K562 (cell line): Measurements from ENCODE around the gene DSC1. TPM values are rescaled to one million over a fixed set of nuclear protein-coding genes. Genes with fewer than 3 reads are reported as not detected.

Experiments used
- ATAC-seq: fragments of 200-7000 bp; cut with Tn5 transposase; 3 replicates; pipeline ENCODE4 v1.9.1; 2020; ENCODE audit warnings: moderate library complexity
- BruUV-seq: library from RNA; stranded (reverse); fragments of 400-500 nt; replicated peaks from 2 replicates; lab custom pipeline; 2021; lab: Mats Ljungman, UMichigan
- CTCF ChIA-PET: fragments of 300-600 bp; formaldehyde crosslinking; extraction: SDS; loops from one replicate; lab custom pipeline; 2021; ENCODE audit warnings: low intra/inter-chr PET ratio; lab: Yijun Ruan, JAX
- POLR2A ChIA-PET: fragments of 300-600, 350-650 bp; sonication (Branson Sonifier 250); formaldehyde crosslinking; extraction: SDS; loops from one replicate; lab custom pipeline; 2021; ENCODE audit warnings: antibody characterized with exemption, inconsistent platforms; lab: Yijun Ruan, JAX
- DNase-seq, 4 experiments: peaks; one replicate each; pipeline versions ENCODE4 v3.0.0 to v3.0.0-alpha.2; 2011 to 2018; ENCODE audit warnings: low spot score in 3 of 4, mixed read lengths in 3 of 4; ENCODE audit errors: extremely low read depth in 1 of 4
- FAIRE-seq: peaks from 2 replicates; lab custom pipeline; 2011; peaks lifted over from hg19 to GRCh38; lab: Jason Lieb, UNC
- H2AFZ ChIP-seq: 2 replicates; pipeline ENCODE4 v1.6.0; 2011; ENCODE audit warnings: low read depth, low read length, control low read depth, inconsistent platforms
- H3K27ac ChIP-seq: fragments of 200-600 bp; 3 replicates; pipeline ENCODE4 v1.8.0; 2011; ENCODE audit warnings: low read depth, mild to moderate bottlenecking, control low read depth, inconsistent platforms, low read length, moderate library complexity, mixed read lengths; ENCODE audit errors: extremely low read depth
- H3K27me3 ChIP-seq, 2 experiments: fragments of 300-600 bp in 1 of 2; 2 replicates in 1 of 2; 3 replicates in 1 of 2; pipeline versions ENCODE4 v1.6.0 to v1.8.0; 2011; ENCODE audit warnings: inconsistent platforms in 2 of 2, low read length in 2 of 2, mild to moderate bottlenecking in 1 of 2, mixed read lengths in 1 of 2, moderate library complexity in 1 of 2; ENCODE audit not compliant: control insufficient read depth in 2 of 2, insufficient read depth in 2 of 2
- H3K36me3 ChIP-seq: fragments of 300-600 bp; 3 replicates; pipeline ENCODE4 v1.8.0; 2011; ENCODE audit warnings: mild to moderate bottlenecking, low read length, inconsistent platforms; ENCODE audit not compliant: control insufficient read depth, insufficient read depth
- H3K4me1 ChIP-seq, 2 experiments: fragments of 200-600 bp in 1 of 2; replicated peaks in 1 of 2; 2 replicates in 1 of 2; 3 replicates in 1 of 2; pipeline versions ENCODE4 v1.5.1 to v1.8.0; 2011; ENCODE audit warnings: inconsistent platforms in 2 of 2, low read length in 2 of 2, mild to moderate bottlenecking in 1 of 2, mixed read lengths in 1 of 2, moderate library complexity in 1 of 2; ENCODE audit not compliant: control insufficient read depth in 2 of 2, insufficient read depth in 2 of 2
- H3K4me2 ChIP-seq: 2 replicates; pipeline ENCODE4 v1.6.1; 2011; ENCODE audit warnings: low read length, control low read depth, inconsistent platforms, mixed read lengths; ENCODE audit not compliant: insufficient read depth
- H3K4me3 ChIP-seq: fragments of 200-600 bp; sonication (generic), shearing (Covaris generic); 2 replicates; pipeline ENCODE4 v1.5.1; 2016; ENCODE audit warnings: control low read depth, inconsistent platforms
- H3K79me2 ChIP-seq: fragments of 200-600 bp; 3 replicates; pipeline ENCODE4 v1.8.0; 2011; ENCODE audit warnings: low read length, inconsistent platforms; ENCODE audit not compliant: control insufficient read depth, insufficient read depth
- H3K9ac ChIP-seq, 2 experiments: 2 replicates each; pipeline versions ENCODE4 v1.6.0 to v1.6.1; 2011; ENCODE audit warnings: low read depth in 2 of 2, low read length in 2 of 2, control low read depth in 1 of 2, inconsistent platforms in 1 of 2, mild to moderate bottlenecking in 1 of 2, mixed read lengths in 1 of 2; ENCODE audit not compliant: insufficient read depth in 1 of 2
- H3K9me1 ChIP-seq: one replicate; pipeline ENCODE4 v1.6.0; 2011; ENCODE audit warnings: inconsistent platforms, mild to moderate bottlenecking, low read length, moderate library complexity; ENCODE audit not compliant: control insufficient read depth, insufficient read depth
- H3K9me3 ChIP-seq: replicated peaks from 2 replicates; pipeline ENCODE4 v1.5.1; 2011; ENCODE audit warnings: low read depth, low read length, inconsistent platforms; ENCODE audit not compliant: control insufficient read depth, insufficient read depth
- H4K20me1 ChIP-seq: replicated peaks from 2 replicates; pipeline ENCODE4 v1.6.1; 2011; ENCODE audit warnings: low read length, inconsistent platforms, mixed read lengths; ENCODE audit not compliant: control insufficient read depth, insufficient read depth
- ARID1B ChIP-seq: fragments of 450-650 bp; IDR thresholded peaks from 2 replicates; pipeline ENCODE4 v1.6.1; 2016; ENCODE audit warnings: antibody characterized with exemption, mild to moderate bottlenecking, inconsistent platforms
- CEBPG ChIP-seq, 3 experiments: fragments of 200-800 bp in 1 of 3; sonication (Bioruptor generic) in 1 of 3; sonication (generic) in 1 of 3; formaldehyde crosslinking in 1 of 3; IDR thresholded peaks in 2 of 3; conservative IDR thresholded peaks in 1 of 3; 2 replicates each; pipeline versions ENCODE4 v1.6.1 to v1.8.0; 2016 to 2022; ENCODE audit warnings: missing compliant biosample characterization in 2 of 3, missing genetic modification characterization in 2 of 3, mild to moderate bottlenecking in 1 of 3, missing genetic modification reagents in 1 of 3
- FOXA3 ChIP-seq, 2 experiments: fragments of 450-650 bp in 1 of 2; sonication (generic) in 1 of 2; formaldehyde crosslinking; IDR thresholded peaks in 1 of 2; conservative IDR thresholded peaks in 1 of 2; 2 replicates each; pipeline versions ENCODE4 v1.4.0 to v1.8.0; 2020 to 2022; ENCODE audit warnings: mild to moderate bottlenecking in 2 of 2, missing genetic modification reagents in 1 of 2
- FOXM1 ChIP-seq, 2 experiments: fragments of 450-650 bp in 1 of 2; sonication (generic) in 1 of 2; formaldehyde crosslinking in 1 of 2; IDR thresholded peaks; 2 replicates each; pipeline versions ENCODE4 v1.6.1 to v1.9.0; 2017 to 2022; ENCODE audit warnings: low read depth in 2 of 2, mild to moderate bottlenecking in 2 of 2, missing genetic modification reagents in 1 of 2, moderate library complexity in 1 of 2
- RBM17 ChIP-seq: fragments of 200-400 bp; formaldehyde crosslinking; IDR thresholded peaks from 2 replicates; pipeline ENCODE4 v1.6.1; 2017; ENCODE audit warnings: low read depth, mild to moderate bottlenecking, low read length, borderline replicate concordance
- SIN3A ChIP-seq, 2 experiments: fragments of 150-350 bp in 1 of 2; IDR thresholded peaks; 2 replicates each; pipeline ENCODE4 v1.6.1; 2011 to 2016; ENCODE audit warnings: borderline replicate concordance in 2 of 2, low read depth in 2 of 2, low read length in 2 of 2, mild to moderate bottlenecking in 2 of 2, moderate library complexity in 2 of 2; ENCODE audit not compliant: control insufficient read depth in 1 of 2
- TBL1XR1 ChIP-seq, 2 experiments: IDR thresholded peaks; 2 replicates each; pipeline ENCODE4 v1.6.1; 2012; ENCODE audit warnings: improper control_type of control experiment in 2 of 2, low read length in 2 of 2, mild to moderate bottlenecking in 1 of 2
- WGBS: fragments of 100-300 bp; shearing (Covaris generic); methylation state at CpG from one replicate; pipeline ENCODE4 v1.1.6; 2016; ENCODE audit warnings: low coverage, mixed read lengths; ENCODE audit not compliant: insufficient coverage; ENCODE audit errors: missing lambda C conversion rate; 5-methylcytosine and 5-hydroxymethylcytosine counted together
- in situ Hi-C: fragments of 300-500 bp; cut with MboI; formaldehyde crosslinking; loops from 4 replicates; pipeline ENCODE4 v1.15.0; 2018; ENCODE audit warnings: inconsistent platforms, mixed read lengths
- intact Hi-C: fragments of 100-400 bp; cut with micrococcal nuclease; formaldehyde crosslinking; loops from 2 replicates; pipeline ENCODE4 v1.14.2; 2022
- polyA plus RNA-seq, 8 experiments: library from polyadenylated mRNA; depleted of rRNA in 4 of 8; stranded (reverse) in 5 of 8; unstranded in 3 of 8; fragments of >200 nt; fragmentation: Nextera tagmentation in 2 of 8; fragmentation: Illumina TruSeq in 1 of 8; extraction: Ambion mirVana in 2 of 8; extraction: Trizol in 1 of 8; gene quantifications; 2 replicates each; pipeline versions ENCODE4 v1.2.1 to v1.2.3, GENCODE V29; 2011 to 2014; ENCODE audit warnings: inconsistent platforms in 1 of 8, missing spikeins in 1 of 8
- total RNA-seq, 7 experiments: library from RNA; depleted of rRNA in 6 of 7; stranded (reverse); fragments of >200 nt in 6 of 7; fragmentation: Illumina TruSeq in 2 of 7; extraction: Trizol in 2 of 7; gene quantifications; 2 replicates each; pipeline versions ENCODE4 v1.2.1 to v1.2.3, GENCODE V29; 2011 to 2021; ENCODE audit warnings: low replicate concordance in 1 of 7

Gene DSC1
- total and polyA plus RNA-seq, 9 of the 15 experiments (the other 6 are each of a cell fraction or from before 2014, with no cell fraction given): 0.04 to 0.07 (median 0.05) TPM; not detected in 4

DNA sequence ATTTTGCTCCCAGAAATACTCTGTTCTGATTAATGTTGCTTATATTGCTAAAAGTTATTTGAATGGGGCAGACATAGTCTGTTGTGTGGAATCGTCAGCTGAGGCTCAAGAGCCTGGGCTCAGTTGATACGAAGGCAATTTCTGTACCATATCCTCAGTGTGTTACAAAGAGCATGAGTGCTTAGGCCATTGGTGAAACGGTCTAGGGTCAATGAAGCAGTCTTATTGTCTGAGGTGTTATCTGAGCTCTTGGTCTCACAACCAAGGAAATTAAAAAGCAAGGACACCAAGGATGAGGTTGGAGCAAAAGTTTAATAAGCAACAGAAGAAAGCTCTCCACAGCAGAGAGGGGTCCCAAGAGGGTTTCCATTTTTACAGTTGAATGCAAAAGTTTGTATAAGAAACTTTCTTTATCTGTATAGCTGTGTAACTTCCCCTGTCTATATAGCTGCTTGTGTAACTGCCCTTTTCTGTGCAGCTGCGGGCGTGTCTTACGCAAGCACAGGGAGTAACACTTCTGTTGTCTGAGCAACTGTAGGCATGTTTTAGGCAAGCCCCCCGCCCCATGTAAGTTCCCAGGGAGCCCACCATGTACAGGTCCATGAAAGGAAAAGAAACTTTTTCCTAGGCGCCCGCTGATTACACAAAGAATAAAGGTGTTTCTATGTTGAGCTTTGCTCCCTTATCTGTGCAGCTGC, 40.6 kb upstream of the DSC1 start (continued):
- TF ChIP-seq RBM17: no peak
- TF ChIP-seq SIN3A (IDR thresholded peaks at IDR 0.05; ENCODE audit: borderline replicate concordance in 2 of 2, control insufficient read depth in 1 of 2, low read depth in 2 of 2, low read length in 2 of 2): no peak
- no peak for TF ChIP-seq CEBPG (CRISPR knock-in tag; IDR thresholded peaks at IDR 0.05)
- TF ChIP-seq CEBPG (tag; conservative IDR thresholded peaks at IDR 0.05 in 1 of 2, IDR thresholded peaks at IDR 0.05 in 1 of 2): peak in 1 of 2 experiments; percentile 76; a peak in 2 of 4 replicates
- 0 out of 2 replicates have a peak, but pooled peaks have one; percentile 47 for TF ChIP-seq ARID1B
- TF ChIP-seq TBL1XR1 (IDR thresholded peaks at IDR 0.05; ENCODE audit: low read length in 2 of 2): no peak

DNA sequence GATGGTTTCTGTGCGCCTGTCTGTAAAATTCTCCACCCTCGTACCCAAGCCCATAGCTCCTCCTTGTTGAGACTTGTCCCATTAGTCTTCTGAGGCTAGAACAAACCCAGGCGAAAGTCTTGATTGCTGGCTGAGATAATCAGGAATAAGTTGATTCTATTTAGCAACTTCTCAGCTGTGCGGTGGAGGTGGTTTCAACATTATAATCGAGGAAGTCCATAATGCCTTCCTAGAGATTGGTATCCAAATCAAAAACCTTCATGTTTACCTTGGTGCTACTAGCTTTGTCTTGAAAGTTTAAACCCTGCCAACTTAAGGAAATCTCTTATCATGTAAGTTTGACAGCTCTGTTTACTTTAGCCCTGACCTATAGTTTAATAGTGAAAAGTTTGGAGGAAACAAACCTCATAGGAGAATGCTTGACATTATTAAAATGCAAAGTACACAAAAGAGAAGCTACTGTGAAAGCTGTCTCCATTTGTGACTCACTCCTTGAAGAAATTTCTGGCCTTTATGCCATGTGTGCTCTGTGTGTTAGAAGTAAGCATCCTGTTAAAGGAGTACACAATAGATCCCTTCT, 36.6 kb upstream of the DSC1 start:
- H3K4me2 ChIP-seq: no peak overlapping the region
- POLR2A ChIA-PET: interaction anchor here (0.7 kb wide), 1 partner anchor 745 kb away, joined by 3 read pairs; no protein-coding TSS in a partner anchor

More for the DNA sequence above, 36.6 kb upstream of the DSC1 start:
- FAIRE-seq: no peak
- Histone ChIP-seq H3K36me3 (no peaks in the 10 kb centered on the region), H3K9ac (no peak overlapping the region), H3K79me2 (no peaks in the 10 kb centered on the region), H3K9me1 (no peaks in the 10 kb centered on the region), H3K4me3 (no peak overlapping the region), H4K20me1 (no peaks in the 10 kb centered on the region), H3K9me3 (no peaks in the 10 kb centered on the region), H3K27me3 (no peaks in the 10 kb centered on the region), H3K4me1 (no peaks in the 10 kb centered on the region; a peak in 1 of 5 replicates), H3K27ac (no peak overlapping the region), H2AFZ (peak overlapping the region; percentile 28; the same call in 1 of the 2 replicates)
- 12% methylated on average over 5 of the region's 5 CpGs for WGBS
- ATAC-seq: no peak
- DNase-seq: no peak
- no TSS peak for BruUV-seq
- CTCF ChIA-PET: no interaction called here
- TF ChIP-seq FOXM1 (IDR thresholded peaks at IDR 0.05; ENCODE audit: low read depth) (no peak), FOXM1 (CRISPR knock-in tag; IDR thresholded peaks at IDR 0.05; ENCODE audit: low read depth) (no peak), FOXA3 (CRISPR knock-in tag; conservative IDR thresholded peaks at IDR 0.05 in 1 of 2, IDR thresholded peaks at IDR 0.05 in 1 of 2) (peak in 1 of 2 experiments; percentile 31; a peak in 1 of 4 replicates)
- intact Hi-C loops: loop anchor here (5.0 kb wide), 1 partner anchor 97 kb away; the partner anchor contains the start of gene DSC2
- in situ Hi-C loops: no loop called here
